Keratinocyte (primary cell): ENCODE data around the gene ARID3A.
A peak's percentile ranks its signal among the peaks of the same experiment; 100 is the strongest.

Experiments
- CTCF ChIP-seq, 3 experiments: IDR thresholded peaks in 1 of 3; conservative IDR thresholded peaks in 1 of 3; optimal IDR thresholded peaks in 1 of 3; 2 replicates in 2 of 3; 3 replicates in 1 of 3; pipeline versions ENCODE3 to v1.5.1; 2011; ENCODE audit warnings: low read length in 3 of 3, mild to moderate bottlenecking in 3 of 3, moderate library complexity in 2 of 3, control low read depth in 1 of 3, inconsistent platforms in 1 of 3; ENCODE audit not compliant: insufficient read depth in 2 of 3; ENCODE audit errors: extremely low read depth in 1 of 3
- EZH2 ChIP-seq: IDR thresholded peaks from one replicate; pipeline ENCODE4 v1.6.1; 2012; ENCODE audit warnings: inconsistent platforms, mild to moderate bottlenecking, low read length, moderate library complexity

GRCh38 chr19:970695-971094 is 44.9 kb downstream of the ARID3A start:
- TF ChIP-seq EZH2 = no peak
- peak; percentile 66 to 71 (median 69) for TF ChIP-seq CTCF (optimal IDR thresholded peaks at IDR 0.05 in 1 of 3, IDR thresholded peaks at IDR 0.05 in 1 of 3, conservative IDR thresholded peaks at IDR 0.05 in 1 of 3; ENCODE audit: extremely low read depth in 1 of 3, insufficient read depth in 2 of 3, low read length in 3 of 3)
